BE2C (cell line): ENCODE results near the gene ID4.

Source experiments
- DNase-seq: peaks from one replicate; pipeline ENCODE4 v3.0.0-alpha.2; 2020
- H3K27me3 ChIP-seq: fragments of 250-450 bp; sonication (Bioruptor Pico); 2 replicates; pipeline ENCODE4 v1.5.1; 2020; ENCODE audit warnings: mild to moderate bottlenecking
- H3K36me3 ChIP-seq: fragments of 250-450 bp; sonication (Bioruptor Pico); 2 replicates; pipeline ENCODE4 v1.5.1; 2020; ENCODE audit warnings: mild to moderate bottlenecking
- H3K4me1 ChIP-seq: fragments of 250-450 bp; sonication (Bioruptor Pico); 2 replicates; pipeline ENCODE4 v1.5.1; 2020
- H3K4me3 ChIP-seq: 2 replicates; pipeline ENCODE4 v1.5.1; 2011; ENCODE audit warnings: low read depth, low read length
- H3K9me3 ChIP-seq: fragments of 250-450 bp; sonication (Bioruptor Pico); 2 replicates; pipeline ENCODE4 v1.5.1; 2020
- CTCF ChIP-seq: IDR thresholded peaks from 2 replicates; pipeline ENCODE4 v1.5.1; 2012; ENCODE audit warnings: mild to moderate bottlenecking, low read depth, low read length

ID4 gene

GRCh38 chr6:19845266-19846041, 8.3 kb downstream of the ID4 start:
- no peak for DNase-seq
- Histone ChIP-seq H3K36me3 (no peaks in the 10 kb centered on the region), H3K4me1 (no peaks in the 10 kb centered on the region), H3K9me3 (no peaks in the 10 kb centered on the region), H3K27me3 (peaks cover 44% of the 10 kb centered on the region), H3K4me3 (no peak overlapping the region)
- TF ChIP-seq CTCF, result no peak

- Histone ChIP-seq H3K36me3 (no peaks in the 10 kb centered on the region), H3K9me3 (no peaks in the 10 kb centered on the region), H3K4me1 (no peaks in the 10 kb centered on the region), H3K27me3 (peaks cover 13% of the 10 kb centered on the region), H3K4me3 (no peak overlapping the region)
- no peak for DNase-seq
- no peak for TF ChIP-seq CTCF
These were observed 11.4 kb downstream of the ID4 start for GRCh38 chr6:19848465-19849029.

GRCh38 chr6:19849196-19849595, 12.0 kb downstream of the ID4 start:
- no peaks in the 10 kb centered on the region for H3K36me3 ChIP-seq
- no peak overlapping the region for H3K4me3 ChIP-seq
- H3K27me3 ChIP-seq, result peaks cover 7% of the 10 kb centered on the region; the same call in 1 of the 2 replicates
- no peaks in the 10 kb centered on the region for H3K9me3 ChIP-seq
- no peak for TF ChIP-seq CTCF
- DNase-seq, result no peak
- H3K4me1 ChIP-seq, result no peaks in the 10 kb centered on the region

- TF ChIP-seq CTCF, result no peak
- Histone ChIP-seq H3K4me1 (no peaks in the 10 kb centered on the region), H3K36me3 (no peaks in the 10 kb centered on the region), H3K27me3 (peaks cover 1% of the 10 kb centered on the region; the same call in 1 of the 2 replicates), H3K9me3 (no peaks in the 10 kb centered on the region), H3K4me3 (no peak overlapping the region)
- no peak for DNase-seq
These were observed 12.6 kb downstream of the ID4 start for GRCh38 chr6:19849755-19850154.

- no peaks in the 10 kb centered on the region for H3K27me3 ChIP-seq
- DNase-seq, result peak; percentile 39
- H3K9me3 ChIP-seq, result no peaks in the 10 kb centered on the region
- TF ChIP-seq CTCF, result peak; percentile 88
- H3K36me3 ChIP-seq, result no peaks in the 10 kb centered on the region
- H3K4me3 ChIP-seq, result no peak overlapping the region
- no peaks in the 10 kb centered on the region for H3K4me1 ChIP-seq
These were observed 14.3 kb downstream of the ID4 start for GRCh38 chr6:19851241-19852089.

- no peaks in the 10 kb centered on the region for H3K4me1 ChIP-seq
- H3K36me3 ChIP-seq, result no peaks in the 10 kb centered on the region
- DNase-seq, result no peak
- TF ChIP-seq CTCF, result no peak
- no peak overlapping the region for H3K4me3 ChIP-seq
- H3K27me3 ChIP-seq, result no peaks in the 10 kb centered on the region
- H3K9me3 ChIP-seq, result no peaks in the 10 kb centered on the region
These were observed 14.9 kb downstream of the ID4 start for GRCh38 chr6:19852090-19852457.
